ENCODE data around the gene DOHH. TPM values are rescaled to one million over a fixed set of nuclear protein-coding genes. Genes with fewer than 3 reads are reported as not detected.

Gene DOHH
- total RNA-seq, 4 donors from 2014 or later: 1.2 to 10.4 (median 4.7) TPM

- H3K36me3 ChIP-seq: no peaks in the 10 kb centered on the region
- no peaks in the 10 kb centered on the region for H3K27me3 ChIP-seq
- intact Hi-C loops (cut with DNase I; ENCODE audit: low total_unique reads): no loop called here
- no peak overlapping the region for H3K4me3 ChIP-seq
- H3K27ac ChIP-seq: no peak overlapping the region
- no peaks in the 10 kb centered on the region for H3K9me3 ChIP-seq
- H3K4me1 ChIP-seq: no peaks in the 10 kb centered on the region
- DNase-seq: no peak
- TF ChIP-seq CTCF (IDR thresholded peaks at IDR 0.05): no peak
- no peak for TF ChIP-seq POLR2A (IDR thresholded peaks at IDR 0.05)
These were observed 26.2 kb upstream of the DOHH start for GRCh38 chr19:3526507-3527237.

- no peak overlapping the region for H3K4me3 ChIP-seq
- no peaks in the 10 kb centered on the region for H3K27me3 ChIP-seq
- intact Hi-C loops (cut with DNase I; ENCODE audit: low total_unique reads): no loop called here
- no peaks in the 10 kb centered on the region for H3K9me3 ChIP-seq
- TF ChIP-seq CTCF (IDR thresholded peaks at IDR 0.05): no peak
- no peak for TF ChIP-seq POLR2A (IDR thresholded peaks at IDR 0.05)
- no peaks in the 10 kb centered on the region for H3K36me3 ChIP-seq
- no peaks in the 10 kb centered on the region for H3K4me1 ChIP-seq
- DNase-seq: no peak
- no peak overlapping the region for H3K27ac ChIP-seq
These were observed 24.5 kb upstream of the DOHH start for GRCh38 chr19:3524904-3525451.

GRCh38 chr19:3524078-3524842 lies 23.8 kb upstream of the DOHH start:
- no peaks in the 10 kb centered on the region for H3K36me3 ChIP-seq
- H3K4me1 ChIP-seq: no peaks in the 10 kb centered on the region
- no peak for DNase-seq
- H3K27ac ChIP-seq: no peak overlapping the region
- H3K9me3 ChIP-seq: no peaks in the 10 kb centered on the region
- no peak overlapping the region for H3K4me3 ChIP-seq
- H3K27me3 ChIP-seq: no peaks in the 10 kb centered on the region
- TF ChIP-seq POLR2A (IDR thresholded peaks at IDR 0.05) (no peak), CTCF (IDR thresholded peaks at IDR 0.05) (no peak)
- intact Hi-C loops (cut with DNase I; ENCODE audit: low total_unique reads): no loop called here

- Histone ChIP-seq H3K4me3 (no peak overlapping the region), H3K27ac (no peak overlapping the region), H3K36me3 (no peaks in the 10 kb centered on the region), H3K9me3 (no peaks in the 10 kb centered on the region), H3K4me1 (no peaks in the 10 kb centered on the region), H3K27me3 (no peaks in the 10 kb centered on the region)
- TF ChIP-seq POLR2A (IDR thresholded peaks at IDR 0.05) (no peak), CTCF (IDR thresholded peaks at IDR 0.05) (no peak)
- DNase-seq: no peak
- intact Hi-C loops (cut with DNase I; ENCODE audit: low total_unique reads): no loop called here
These were observed 23.0 kb upstream of the DOHH start for GRCh38 chr19:3523361-3524077.
